BLaER1 (cell line): Measurements from ENCODE around the gene FRK.

Experiments
- H3K27ac ChIP-seq: shearing (Covaris generic); formaldehyde crosslinking; 2 replicates; pipeline ENCODE4 v1.8.1; 2022
- H3K27me3 ChIP-seq: shearing (Covaris generic); formaldehyde crosslinking; 2 replicates; pipeline ENCODE4 v1.8.1; 2022
- H3K36me3 ChIP-seq: shearing (Covaris generic); formaldehyde crosslinking; 2 replicates; pipeline ENCODE4 v1.8.1; 2022
- H3K4me1 ChIP-seq: shearing (Covaris generic); formaldehyde crosslinking; 2 replicates; pipeline ENCODE4 v1.8.1; 2022
- H3K4me2 ChIP-seq: shearing (Covaris generic); formaldehyde crosslinking; 2 replicates; pipeline ENCODE4 v1.8.1; 2022
- H3K4me3 ChIP-seq: shearing (Covaris generic); formaldehyde crosslinking; 2 replicates; pipeline ENCODE4 v1.8.1; 2022
- H3K9ac ChIP-seq: shearing (Covaris generic); formaldehyde crosslinking; 2 replicates; pipeline ENCODE4 v1.8.1; 2022
- H3K9me3 ChIP-seq: shearing (Covaris generic); formaldehyde crosslinking; 2 replicates; pipeline ENCODE4 v1.8.1; 2022
- H4K20me1 ChIP-seq: shearing (Covaris generic); formaldehyde crosslinking; 2 replicates; pipeline ENCODE4 v1.8.1; 2022
- Cebpa-rat ChIP-seq: shearing (Covaris generic); IDR thresholded peaks from 2 replicates; pipeline ENCODE4 v1.8.1; 2022

Gene FRK

DNA sequence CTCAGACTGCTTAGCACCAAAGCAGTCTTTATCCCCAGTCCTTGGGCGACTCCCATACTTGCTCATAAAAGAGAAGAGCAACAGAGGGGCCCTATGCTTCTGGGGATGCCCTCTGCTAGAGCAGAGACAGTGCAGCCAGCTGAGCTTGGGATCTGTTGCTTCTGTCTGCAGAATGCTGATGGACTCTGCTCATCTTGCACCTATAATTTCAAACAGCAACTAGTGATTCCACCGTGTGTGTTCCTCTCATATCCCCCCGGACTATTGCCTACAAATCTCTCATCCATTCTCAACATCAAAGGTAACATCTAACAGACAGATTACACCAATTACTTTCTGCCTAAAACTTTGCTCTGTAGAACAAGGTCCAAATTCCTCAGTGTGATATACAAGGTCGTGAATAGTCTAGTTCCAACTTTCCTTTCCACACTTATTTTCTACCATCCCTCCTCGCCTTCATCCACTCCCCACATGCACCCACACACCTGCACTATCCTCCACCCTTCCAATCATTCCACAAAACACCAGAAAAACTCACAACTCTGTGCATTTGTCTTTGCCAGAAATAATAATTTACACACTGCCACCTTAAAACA lies 62.6 kb downstream of the FRK start:
- Histone ChIP-seq H3K36me3 (no peaks in the 10 kb centered on the region), H3K9ac (no peak overlapping the region), H3K4me2 (no peak overlapping the region), H4K20me1 (no peaks in the 10 kb centered on the region), H3K9me3 (no peaks in the 10 kb centered on the region), H3K4me1 (no peaks in the 10 kb centered on the region), H3K27ac (no peak overlapping the region), H3K4me3 (no peak overlapping the region), H3K27me3 (no peaks in the 10 kb centered on the region)
- no peak for TF ChIP-seq Cebpa-rat

DNA sequence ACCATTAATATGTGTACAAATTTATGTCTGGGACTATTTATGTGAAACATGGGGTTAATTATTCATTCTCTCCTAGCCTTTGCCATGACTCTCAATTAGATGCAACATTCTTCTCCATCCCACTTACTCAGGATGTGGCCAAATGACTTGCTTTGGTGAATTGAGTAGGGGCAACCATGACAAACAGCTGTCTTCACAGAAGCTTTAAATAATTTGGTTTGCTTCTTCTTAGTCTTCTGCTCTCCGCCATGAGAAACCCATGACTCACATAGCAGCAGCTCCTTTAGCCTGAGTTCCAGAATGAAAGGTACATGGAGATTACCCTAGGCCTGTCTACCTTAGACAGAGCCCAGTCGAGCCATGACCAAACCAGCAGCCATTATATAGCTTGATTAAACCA lies 74.7 kb downstream of the FRK start:
- Histone ChIP-seq H3K36me3 (no peaks in the 10 kb centered on the region), H3K9ac (no peak overlapping the region), H3K4me3 (no peak overlapping the region), H4K20me1 (no peaks in the 10 kb centered on the region), H3K27ac (no peak overlapping the region), H3K4me2 (no peak overlapping the region), H3K9me3 (no peaks in the 10 kb centered on the region), H3K27me3 (no peaks in the 10 kb centered on the region), H3K4me1 (no peaks in the 10 kb centered on the region)
- no peak for TF ChIP-seq Cebpa-rat

DNA sequence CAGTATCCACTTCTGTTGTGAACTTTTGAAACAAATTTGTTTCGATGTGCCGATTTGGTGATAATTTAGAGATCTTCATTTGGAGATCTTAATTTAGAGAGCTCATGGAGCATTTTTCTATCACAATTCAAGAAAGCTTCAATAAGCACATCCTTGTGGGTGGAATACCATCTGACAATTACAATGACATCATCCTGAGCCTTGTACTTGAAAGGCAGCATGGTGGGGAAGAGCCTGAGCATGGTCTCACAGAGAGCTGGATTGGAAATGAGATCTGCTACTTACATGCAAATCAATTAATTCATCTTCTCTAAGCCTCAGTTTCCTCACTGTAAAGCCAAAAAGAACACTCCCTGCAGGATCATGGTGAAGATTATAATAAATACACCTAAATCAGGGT lies 75.9 kb downstream of the FRK start:
- Histone ChIP-seq H3K4me1 (no peaks in the 10 kb centered on the region), H3K9ac (no peak overlapping the region), H4K20me1 (no peaks in the 10 kb centered on the region), H3K4me2 (no peak overlapping the region), H3K27ac (no peak overlapping the region), H3K4me3 (no peak overlapping the region), H3K9me3 (no peaks in the 10 kb centered on the region), H3K36me3 (no peaks in the 10 kb centered on the region), H3K27me3 (no peaks in the 10 kb centered on the region)
- no peak for TF ChIP-seq Cebpa-rat

DNA sequence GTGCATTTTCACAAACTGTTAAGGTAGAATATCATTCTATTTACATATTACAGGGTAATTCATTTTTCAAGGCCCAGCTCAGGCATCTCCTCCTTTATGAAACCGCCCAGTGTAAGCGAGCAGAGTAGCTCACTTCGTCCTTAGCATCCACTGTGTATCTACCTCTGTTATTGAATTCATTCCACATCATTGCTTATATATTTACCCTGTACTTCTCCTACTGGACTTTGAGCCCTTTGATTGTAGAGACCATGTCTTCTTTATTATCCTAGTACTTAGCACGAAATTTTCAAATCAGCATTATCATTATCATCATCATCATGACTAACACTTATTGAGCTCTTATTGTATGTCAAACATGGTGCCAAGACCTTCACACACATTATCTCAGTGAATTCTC lies 76.7 kb downstream of the FRK start:
- H3K27me3 ChIP-seq: no peaks in the 10 kb centered on the region
- no peaks in the 10 kb centered on the region for H3K4me1 ChIP-seq
- no peak overlapping the region for H3K9ac ChIP-seq
- no peaks in the 10 kb centered on the region for H3K36me3 ChIP-seq
- no peak overlapping the region for H3K4me2 ChIP-seq
- H3K4me3 ChIP-seq: no peak overlapping the region
- no peak overlapping the region for H3K27ac ChIP-seq
- TF ChIP-seq Cebpa-rat: no peak
- no peaks in the 10 kb centered on the region for H3K9me3 ChIP-seq
- no peaks in the 10 kb centered on the region for H4K20me1 ChIP-seq

DNA sequence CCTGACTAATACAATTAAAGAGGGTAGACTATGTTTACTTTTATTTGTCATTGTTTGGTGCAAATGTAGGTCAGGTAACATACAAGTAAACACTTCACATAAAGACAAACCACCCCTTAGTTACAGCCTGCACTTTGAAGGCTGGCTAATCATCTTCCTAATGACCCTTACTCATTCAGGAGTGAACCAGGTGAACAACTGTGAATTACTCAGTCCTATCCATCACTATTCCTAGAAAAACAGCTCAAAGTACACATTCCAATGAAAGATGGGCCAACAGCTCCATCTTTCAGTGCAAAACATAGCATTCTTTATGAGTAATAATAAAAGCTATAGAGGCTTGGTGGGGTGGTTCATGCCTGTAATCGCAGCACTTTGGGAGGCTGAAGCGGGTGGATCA lies 78.2 kb downstream of the FRK start:
- no peak overlapping the region for H3K4me2 ChIP-seq

DNA sequence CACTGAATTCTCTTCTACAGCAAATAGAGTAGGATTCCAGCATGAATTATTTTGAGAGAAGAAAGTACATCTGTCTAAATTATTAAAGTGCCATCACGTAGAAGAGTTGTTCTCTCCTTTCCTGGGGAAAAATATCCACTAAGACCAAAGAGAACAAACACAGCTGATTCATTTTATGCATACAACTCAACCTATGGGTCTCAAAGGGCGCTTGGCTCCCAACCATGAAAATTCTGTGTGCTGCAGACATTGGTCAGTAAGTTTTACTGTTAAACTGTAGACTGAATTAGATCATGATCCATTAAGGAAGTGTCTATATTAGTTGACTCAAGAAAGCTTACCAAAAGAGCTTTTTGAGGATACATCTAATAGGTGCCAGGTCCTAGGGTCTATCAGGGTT lies 83.5 kb downstream of the FRK start:
- Histone ChIP-seq H3K4me3 (no peak overlapping the region), H3K9me3 (no peaks in the 10 kb centered on the region), H3K9ac (no peak overlapping the region), H3K27ac (no peak overlapping the region), H4K20me1 (no peaks in the 10 kb centered on the region), H3K36me3 (no peaks in the 10 kb centered on the region), H3K4me1 (no peaks in the 10 kb centered on the region), H3K4me2 (no peak overlapping the region), H3K27me3 (no peaks in the 10 kb centered on the region)
- TF ChIP-seq Cebpa-rat: no peak

More for the DNA sequence above, 78.2 kb downstream of the FRK start:
- Histone ChIP-seq H3K36me3 (no peaks in the 10 kb centered on the region), H4K20me1 (no peaks in the 10 kb centered on the region), H3K27ac (no peak overlapping the region), H3K4me1 (no peaks in the 10 kb centered on the region), H3K4me3 (no peak overlapping the region), H3K9ac (no peak overlapping the region), H3K9me3 (no peaks in the 10 kb centered on the region), H3K27me3 (no peaks in the 10 kb centered on the region)
- no peak for TF ChIP-seq Cebpa-rat

DNA sequence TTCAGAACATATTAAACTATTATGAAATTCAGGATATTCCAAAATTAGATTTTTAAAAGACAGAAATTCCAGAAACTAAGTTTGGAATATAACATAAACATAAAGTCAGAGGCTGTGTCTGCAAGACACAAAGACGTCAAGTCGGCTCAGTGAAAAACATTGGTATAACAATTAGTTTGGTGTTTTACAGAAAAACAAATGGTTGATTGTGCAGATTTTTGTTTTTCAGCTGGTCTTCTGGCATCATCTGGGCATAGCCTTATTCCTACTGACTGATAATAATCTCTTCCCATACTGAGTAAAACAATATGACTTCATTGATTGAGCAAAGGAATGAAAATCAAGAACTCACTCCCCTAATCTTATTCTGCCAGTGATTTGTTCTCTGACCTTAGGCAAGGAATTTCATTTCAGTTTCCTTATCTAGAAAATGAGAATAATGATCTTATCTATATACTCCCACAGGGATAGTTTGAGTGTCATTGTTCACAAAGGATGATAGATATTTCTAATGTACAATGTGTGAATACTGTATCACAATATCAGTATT lies 84.3 kb downstream of the FRK start:
- H3K4me1 ChIP-seq: no peaks in the 10 kb centered on the region
- H3K36me3 ChIP-seq: no peaks in the 10 kb centered on the region
- TF ChIP-seq Cebpa-rat: no peak

DNA sequence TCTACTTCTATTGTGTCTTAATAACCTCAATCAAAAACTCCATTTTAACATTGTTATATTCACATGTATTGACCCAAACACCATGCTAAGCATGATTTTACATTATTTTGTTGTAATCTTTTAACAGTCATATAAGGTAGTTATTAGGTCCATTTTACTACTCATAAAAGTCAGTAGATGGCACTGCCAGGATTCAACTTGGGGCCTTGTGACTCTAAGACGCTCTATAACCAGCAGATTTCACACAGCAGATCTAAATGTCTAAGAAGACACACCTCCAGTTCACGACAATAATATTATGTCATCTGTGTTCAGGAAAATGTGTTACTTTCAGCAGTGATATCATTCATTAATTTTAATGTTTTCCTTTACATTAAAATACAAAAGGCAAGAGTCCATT lies 88.0 kb downstream of the FRK start:
- Histone ChIP-seq H3K9ac (no peak overlapping the region), H3K4me3 (no peak overlapping the region), H3K27me3 (no peaks in the 10 kb centered on the region), H4K20me1 (no peaks in the 10 kb centered on the region), H3K9me3 (no peaks in the 10 kb centered on the region), H3K4me2 (no peak overlapping the region), H3K4me1 (no peaks in the 10 kb centered on the region), H3K36me3 (no peaks in the 10 kb centered on the region), H3K27ac (no peak overlapping the region)
- no peak for TF ChIP-seq Cebpa-rat

More for the DNA sequence above, 84.3 kb downstream of the FRK start:
- no peak overlapping the region for H3K9ac ChIP-seq
- no peak overlapping the region for H3K27ac ChIP-seq
- H3K9me3 ChIP-seq: no peaks in the 10 kb centered on the region
- H3K27me3 ChIP-seq: no peaks in the 10 kb centered on the region
- H3K4me2 ChIP-seq: no peak overlapping the region
- H4K20me1 ChIP-seq: no peaks in the 10 kb centered on the region
- no peak overlapping the region for H3K4me3 ChIP-seq

DNA sequence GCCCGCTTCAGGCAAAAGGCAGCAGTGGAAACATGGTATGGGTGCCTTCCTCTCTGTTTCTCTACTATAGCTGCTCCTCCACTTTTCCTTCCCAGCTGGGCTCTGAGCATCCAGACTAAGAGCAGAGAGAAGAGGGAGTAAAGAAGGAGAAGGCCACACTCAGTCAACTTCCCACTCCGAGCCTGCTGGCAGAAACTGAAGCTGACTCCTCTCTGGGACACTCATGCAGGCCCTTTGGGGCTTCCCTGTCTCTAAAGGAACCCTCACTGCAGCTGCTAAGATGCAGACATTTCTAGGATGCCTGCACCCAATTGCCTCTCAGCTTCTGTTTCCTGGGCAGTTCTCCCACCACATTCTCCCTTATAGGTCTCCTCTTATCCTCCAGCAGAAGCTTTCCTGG lies 88.9 kb downstream of the FRK start:
- H3K9me3 ChIP-seq: no peaks in the 10 kb centered on the region
- TF ChIP-seq Cebpa-rat: no peak
- H3K9ac ChIP-seq: no peak overlapping the region
- no peak overlapping the region for H3K27ac ChIP-seq
- H4K20me1 ChIP-seq: no peaks in the 10 kb centered on the region
- H3K4me3 ChIP-seq: no peak overlapping the region
- H3K4me2 ChIP-seq: no peak overlapping the region
- no peaks in the 10 kb centered on the region for H3K36me3 ChIP-seq
- H3K27me3 ChIP-seq: no peaks in the 10 kb centered on the region
- H3K4me1 ChIP-seq: no peaks in the 10 kb centered on the region

DNA sequence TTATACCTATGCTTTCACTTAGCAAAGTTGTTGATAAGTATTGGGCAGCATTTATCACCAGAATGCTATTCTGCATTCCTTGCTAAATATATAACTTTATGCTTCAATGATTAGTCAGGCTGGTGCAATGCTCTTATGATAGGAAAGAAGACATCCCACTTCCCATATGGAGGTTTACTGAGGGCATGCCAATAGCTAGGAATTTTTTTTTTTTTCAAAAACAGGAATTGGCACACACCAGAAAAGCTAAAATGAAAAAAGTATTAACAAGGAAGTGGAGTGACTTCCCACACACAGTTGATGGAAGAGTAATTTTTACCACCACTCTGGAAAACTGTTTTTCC lies 90.8 kb downstream of the FRK start:
- H3K36me3 ChIP-seq: no peaks in the 10 kb centered on the region
- no peaks in the 10 kb centered on the region for H4K20me1 ChIP-seq
- H3K4me3 ChIP-seq: no peak overlapping the region
- no peaks in the 10 kb centered on the region for H3K4me1 ChIP-seq
- no peak overlapping the region for H3K4me2 ChIP-seq
- H3K9ac ChIP-seq: no peak overlapping the region
- H3K27ac ChIP-seq: no peak overlapping the region
- H3K9me3 ChIP-seq: no peaks in the 10 kb centered on the region
- H3K27me3 ChIP-seq: no peaks in the 10 kb centered on the region
- TF ChIP-seq Cebpa-rat: no peak
